OCI-LY1 (cell line): Measurements from ENCODE around the gene MOAP1.
"Not testable (repeated sequence)": the region's sequence is repeated elsewhere in the genome, so short reads cannot be mapped to it uniquely, and the experiment has no call there.

Source experiments
- H2AFZ ChIP-seq: fragments of 200-600 bp; sonication (generic), shearing (Covaris generic); 2 replicates; pipeline ENCODE4 v1.6.0; 2014; ENCODE audit warnings: antibody characterized with exemption, mild to moderate bottlenecking, low read length
- H3F3A ChIP-seq: fragments of 200-600 bp; sonication (generic), shearing (Covaris generic); 2 replicates; pipeline ENCODE4 v1.6.0; 2014; ENCODE audit warnings: mild to moderate bottlenecking, antibody characterized with exemption, low read length, moderate library complexity; ENCODE audit not compliant: insufficient read depth
- H3K27ac ChIP-seq: fragments of 200-600 bp; sonication (generic); 2 replicates; pipeline ENCODE4 v1.5.1; 2014; ENCODE audit warnings: low read length, mixed run types, mild to moderate bottlenecking, low read depth; ENCODE audit not compliant: poor library complexity, severe bottlenecking
- H3K27me3 ChIP-seq: fragments of 200-600 bp; sonication (generic); 2 replicates; pipeline ENCODE4 v1.6.0; 2014; ENCODE audit warnings: antibody characterized with exemption, mild to moderate bottlenecking, low read length, moderate library complexity; ENCODE audit not compliant: insufficient read depth
- H3K36me3 ChIP-seq: fragments of 200-600 bp; sonication (generic); 2 replicates; pipeline ENCODE4 v1.6.1; 2014; ENCODE audit warnings: mild to moderate bottlenecking, antibody characterized with exemption, low read length, moderate library complexity, mixed read lengths; ENCODE audit not compliant: insufficient read depth
- H3K4me1 ChIP-seq: fragments of 200-600 bp; sonication (generic); 2 replicates; pipeline ENCODE4 v1.5.1; 2014; ENCODE audit warnings: mild to moderate bottlenecking, low read length, moderate library complexity; ENCODE audit not compliant: insufficient read depth, severe bottlenecking
- H3K4me2 ChIP-seq: fragments of 200-600 bp; sonication (generic), shearing (Covaris generic); 2 replicates; pipeline ENCODE4 v1.6.1; 2014; ENCODE audit warnings: low read length
- H3K4me3 ChIP-seq: fragments of 200-600 bp; sonication (generic); 2 replicates; pipeline ENCODE4 v1.5.1; 2014; ENCODE audit warnings: low read length, low read depth, mild to moderate bottlenecking, mixed read lengths; ENCODE audit not compliant: poor library complexity, severe bottlenecking
- H3K79me2 ChIP-seq: fragments of 200-600 bp; shearing (Covaris generic); 2 replicates; pipeline ENCODE4 v1.6.1; 2016; ENCODE audit warnings: mixed run types, low read length, mixed read lengths; ENCODE audit not compliant: insufficient read depth
- H3K9ac ChIP-seq: fragments of 200-600 bp; sonication (generic), shearing (Covaris generic); 2 replicates; pipeline ENCODE4 v1.6.1; 2014; ENCODE audit warnings: mild to moderate bottlenecking, low read length, mixed read lengths
- H3K9me2 ChIP-seq: fragments of 200-600 bp; sonication (generic), shearing (Covaris generic); 2 replicates; pipeline ENCODE4 v1.6.1; 2014; ENCODE audit warnings: low read depth, mild to moderate bottlenecking, low read length, mixed read lengths
- H3K9me3 ChIP-seq: fragments of 200-600 bp; shearing (Covaris generic); 2 replicates; pipeline ENCODE4 v1.6.1; 2014; ENCODE audit warnings: low read length, mixed read lengths
- H4K20me1 ChIP-seq: fragments of 200-600 bp; sonication (generic), shearing (Covaris generic); 2 replicates; pipeline ENCODE4 v1.6.0; 2016; ENCODE audit warnings: mild to moderate bottlenecking, low read length; ENCODE audit not compliant: insufficient read depth
- CTCF ChIP-seq: fragments of 200-600 bp; sonication (generic), shearing (Covaris generic); IDR thresholded peaks from 2 replicates; pipeline ENCODE4 v1.5.1; 2017; ENCODE audit warnings: mild to moderate bottlenecking, antibody characterized with exemption, low read length, moderate library complexity, mixed read lengths
- EZH2 ChIP-seq: fragments of 200-600 bp; sonication (generic), shearing (Covaris generic); IDR thresholded peaks from 2 replicates; pipeline ENCODE4 v1.8.0; 2017; ENCODE audit warnings: borderline replicate concordance, mixed run types, mild to moderate bottlenecking, antibody characterized with exemption, low read length, moderate library complexity, mixed read lengths

Gene MOAP1

GRCh38 chr14:93169619-93170018, 15.1 kb downstream of the MOAP1 start:
- not testable (repeated sequence) for H3F3A ChIP-seq, H3K79me2 ChIP-seq, H3K4me3 ChIP-seq, H3K9me2 ChIP-seq, H3K9me3 ChIP-seq, H4K20me1 ChIP-seq, H3K36me3 ChIP-seq, H3K9ac ChIP-seq, H3K4me2 ChIP-seq, H2AFZ ChIP-seq, H3K27me3 ChIP-seq, H3K4me1 ChIP-seq, H3K27ac ChIP-seq

GRCh38 chr14:93168610-93169009, 16.1 kb downstream of the MOAP1 start:
- not testable (repeated sequence) for H3K4me2 ChIP-seq, H3K9me2 ChIP-seq

GRCh38 chr14:93165271-93166265, 19.1 kb downstream of the MOAP1 start:
- H4K20me1 ChIP-seq, H3F3A ChIP-seq, H3K9me2 ChIP-seq, H3K9ac ChIP-seq, H3K4me3 ChIP-seq, H3K36me3 ChIP-seq, H3K27me3 ChIP-seq, H3K4me1 ChIP-seq, H2AFZ ChIP-seq, H3K27ac ChIP-seq, H3K79me2 ChIP-seq, H3K4me2 ChIP-seq, H3K9me3 ChIP-seq: not testable (repeated sequence)

More at GRCh38 chr14:93168610-93169009, 16.1 kb downstream of the MOAP1 start:
- not testable (repeated sequence) for H3K27ac ChIP-seq, H3K4me1 ChIP-seq, H3K9me3 ChIP-seq, H3K36me3 ChIP-seq, H3K79me2 ChIP-seq, H3K9ac ChIP-seq, H3K4me3 ChIP-seq, H3F3A ChIP-seq, H2AFZ ChIP-seq, H3K27me3 ChIP-seq, H4K20me1 ChIP-seq

GRCh38 chr14:93163564-93163963, 21.1 kb downstream of the MOAP1 start:
- no peak overlapping the region for H3K9ac ChIP-seq
- H3F3A ChIP-seq = no peaks in the 10 kb centered on the region
- no peaks in the 10 kb centered on the region for H4K20me1 ChIP-seq
- no peaks in the 10 kb centered on the region for H3K9me3 ChIP-seq
- no peak overlapping the region for H3K4me2 ChIP-seq
- H3K27me3 ChIP-seq = no peaks in the 10 kb centered on the region
- H3K9me2 ChIP-seq = no peaks in the 10 kb centered on the region
- no peaks in the 10 kb centered on the region for H3K79me2 ChIP-seq
- H3K36me3 ChIP-seq = no peaks in the 10 kb centered on the region
- H3K27ac ChIP-seq = no peak overlapping the region
- TF ChIP-seq CTCF = no peak
- TF ChIP-seq EZH2 = no peak
- no peak overlapping the region for H2AFZ ChIP-seq
- peaks cover 4% of the 10 kb centered on the region for H3K4me1 ChIP-seq
- H3K4me3 ChIP-seq = no peak overlapping the region
